GM10847 (cell line): ENCODE measurements around the gene MDFI.

Experiments used
- POLR2A ChIP-seq: IDR thresholded peaks from 2 replicates; pipeline ENCODE4 v1.6.1; 2011; ENCODE audit not compliant: insufficient read length; ENCODE audit errors: extremely low read depth

The MDFI gene

DNA sequence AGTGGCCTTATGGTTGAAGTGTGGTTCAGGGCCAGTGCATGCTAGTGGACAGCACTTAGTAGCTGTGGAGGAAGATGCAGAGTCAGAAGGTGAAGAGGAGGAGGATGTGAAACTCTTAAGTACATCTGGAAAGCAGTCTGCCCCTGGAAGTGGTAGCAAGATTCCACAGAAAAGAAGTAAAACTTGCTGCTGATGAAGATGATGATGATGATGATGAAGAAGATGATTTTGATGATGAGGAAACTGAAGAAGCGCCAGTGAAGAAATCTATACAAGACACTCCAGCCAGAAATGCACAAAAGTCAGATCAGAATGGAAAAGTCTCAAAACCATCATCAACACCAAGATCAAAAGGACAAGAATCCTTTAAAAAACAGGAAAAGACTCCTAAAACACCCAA, 28.9 kb downstream of the MDFI start:
- no peak for TF ChIP-seq POLR2A

GRCh38 chr6:41668968-41669367, 30.7 kb downstream of the MDFI start:
- no peak for TF ChIP-seq POLR2A

DNA sequence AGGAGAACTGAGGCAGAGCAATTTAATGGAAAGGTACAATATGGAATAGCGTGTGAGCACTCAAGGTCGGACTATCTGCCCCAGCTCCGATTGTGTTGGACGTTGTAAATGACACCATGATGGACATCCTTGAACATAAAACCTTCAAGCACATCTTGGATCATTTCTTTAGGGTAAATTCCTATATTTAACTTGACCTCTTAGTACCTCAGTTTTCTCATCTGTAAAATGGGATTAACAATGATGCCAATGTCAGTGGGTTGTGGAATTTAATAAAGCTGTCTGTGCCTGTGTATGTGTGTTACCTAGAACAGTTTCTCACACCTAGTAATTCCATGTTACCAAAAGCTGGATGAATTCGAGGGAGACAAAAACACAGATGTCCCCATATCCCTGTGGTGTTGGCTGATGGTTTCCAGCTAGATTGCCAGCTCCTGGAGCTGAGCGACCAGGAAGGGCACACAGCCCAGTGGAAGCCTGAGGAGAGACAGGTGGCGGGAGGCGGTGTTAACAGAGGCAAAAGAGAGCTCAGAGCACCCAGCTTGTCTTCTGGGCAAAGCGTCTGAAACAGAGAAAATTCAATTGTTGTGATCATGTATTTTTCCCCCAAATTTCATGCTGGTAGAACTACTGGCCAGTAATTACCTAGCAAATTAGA, 32.6 kb downstream of the MDFI start:
- no peak for TF ChIP-seq POLR2A

DNA sequence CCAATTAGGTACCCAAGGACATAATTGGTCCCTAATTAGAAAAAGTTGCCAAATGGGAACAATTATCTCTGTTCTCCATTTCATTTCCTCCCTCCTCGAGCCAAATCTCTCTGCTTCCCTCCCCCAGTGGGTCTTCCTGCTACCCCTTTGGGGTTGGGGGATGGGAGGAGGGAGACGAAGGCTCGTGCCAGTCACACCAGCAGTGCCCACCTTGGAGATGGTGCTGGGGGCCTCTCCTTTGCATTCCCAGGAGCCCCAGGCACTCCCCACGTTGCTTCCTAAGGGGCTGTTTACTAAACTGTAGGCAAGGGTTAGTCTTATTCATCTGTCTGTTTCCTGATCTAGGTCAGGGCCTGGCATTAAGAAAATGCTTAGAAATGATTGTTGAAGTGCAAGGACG, 33.1 kb downstream of the MDFI start:
- no peak for TF ChIP-seq POLR2A

DNA sequence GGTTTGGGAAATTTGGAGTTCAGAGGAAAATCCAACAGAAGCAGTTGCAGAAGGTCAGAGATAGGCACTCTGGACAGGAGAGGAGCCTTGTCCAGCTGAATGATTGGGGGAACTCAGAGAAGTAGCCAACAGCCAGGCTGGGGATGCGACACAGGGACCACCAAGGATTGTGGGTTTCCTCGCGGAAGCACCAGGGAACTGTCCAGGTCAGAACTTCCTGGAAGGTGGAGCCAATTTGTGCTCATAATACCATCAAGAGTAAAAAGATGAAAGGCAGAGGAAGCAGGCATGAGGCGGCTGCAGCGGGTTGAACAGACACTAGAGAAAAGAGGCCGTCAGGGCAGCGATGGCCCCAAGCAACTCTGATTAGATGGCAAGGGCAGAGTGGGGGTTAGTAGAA, 33.7 kb downstream of the MDFI start:
- no peak for TF ChIP-seq POLR2A

DNA sequence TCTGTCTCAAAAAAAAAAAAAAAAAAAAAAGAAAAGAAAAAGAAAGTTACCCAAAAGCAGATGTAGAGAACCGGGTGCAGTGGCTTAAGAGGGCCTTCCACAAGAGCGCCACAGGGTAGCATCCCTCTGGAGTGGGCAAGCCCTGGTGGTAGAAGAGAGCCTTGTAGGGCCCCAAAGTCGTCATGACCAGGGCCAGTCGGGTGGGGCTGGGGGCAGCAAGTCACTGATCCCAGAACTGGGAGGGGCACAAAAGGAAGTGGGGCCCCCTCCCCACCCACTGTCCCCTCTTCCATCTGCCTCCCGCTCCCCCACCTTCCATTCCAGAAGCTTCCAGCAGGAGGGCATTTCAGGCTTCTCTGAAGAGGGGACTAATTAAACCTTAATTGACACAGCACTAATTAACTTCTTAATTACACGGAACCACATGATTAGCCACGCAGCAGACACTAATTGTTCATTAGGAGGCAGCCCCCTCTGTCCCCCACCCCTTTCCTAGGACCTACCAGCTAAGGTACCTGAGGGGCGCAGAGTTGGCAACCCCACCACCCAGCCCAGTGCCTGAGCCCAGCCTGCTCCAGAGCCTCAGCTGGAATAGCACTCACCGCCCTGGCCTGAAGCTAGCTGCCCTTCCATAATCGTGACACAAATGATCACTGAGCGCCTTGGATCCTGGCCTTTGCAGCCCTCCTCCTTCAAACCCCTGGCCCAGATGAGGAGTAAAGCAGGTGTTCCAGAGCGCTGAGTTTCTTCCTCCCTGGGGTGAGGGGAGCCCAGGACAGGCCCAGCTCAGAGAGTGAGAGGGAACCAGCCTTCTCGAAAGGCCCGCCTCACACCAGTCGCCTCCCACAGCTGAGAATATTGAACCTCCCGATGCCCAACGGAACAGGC, 34.8 kb downstream of the MDFI start:
- no peak for TF ChIP-seq POLR2A

DNA sequence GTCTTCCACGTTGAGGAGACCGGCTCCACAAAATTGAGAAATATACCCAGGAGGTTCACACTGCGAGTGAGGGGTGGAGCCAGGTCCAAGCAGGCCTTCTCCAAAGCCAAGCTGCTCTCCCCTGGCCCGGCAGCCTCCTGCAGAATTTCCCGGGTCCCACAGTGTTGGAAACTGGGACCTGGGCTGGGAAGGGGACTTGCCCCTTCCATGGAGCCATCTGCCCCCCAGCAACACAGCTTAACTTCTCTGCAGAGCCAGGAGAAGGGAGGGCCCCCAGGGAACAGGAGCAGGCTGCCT, 35.4 kb downstream of the MDFI start:
- no peak for TF ChIP-seq POLR2A

- TF ChIP-seq POLR2A = no peak
Observed at GRCh38 chr6:41674231-41675000, 36.1 kb downstream of the MDFI start.

- no peak for TF ChIP-seq POLR2A
Observed at GRCh38 chr6:41675176-41675775, 37.0 kb downstream of the MDFI start.

GRCh38 chr6:41675992-41676391, 37.7 kb downstream of the MDFI start:
- no peak for TF ChIP-seq POLR2A

DNA sequence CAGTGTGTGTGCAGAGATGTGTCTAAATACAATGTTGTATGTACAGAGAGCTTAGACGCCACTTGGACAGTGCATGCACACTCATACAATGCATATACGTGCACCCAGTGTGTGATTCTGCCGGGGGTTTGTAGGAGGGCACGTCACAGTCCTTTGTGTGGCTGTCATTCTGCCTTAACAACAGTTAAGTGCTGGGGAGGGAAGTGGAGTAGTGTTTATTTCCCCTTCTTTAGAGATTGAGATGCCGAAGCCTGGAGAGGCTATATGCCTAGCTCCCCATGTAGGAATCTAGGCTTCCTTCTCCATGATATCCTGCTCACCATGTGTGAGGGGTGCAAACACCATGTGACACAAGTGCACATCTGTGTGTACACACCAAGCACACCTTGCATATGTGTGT, 38.2 kb downstream of the MDFI start:
- TF ChIP-seq POLR2A = no peak

DNA sequence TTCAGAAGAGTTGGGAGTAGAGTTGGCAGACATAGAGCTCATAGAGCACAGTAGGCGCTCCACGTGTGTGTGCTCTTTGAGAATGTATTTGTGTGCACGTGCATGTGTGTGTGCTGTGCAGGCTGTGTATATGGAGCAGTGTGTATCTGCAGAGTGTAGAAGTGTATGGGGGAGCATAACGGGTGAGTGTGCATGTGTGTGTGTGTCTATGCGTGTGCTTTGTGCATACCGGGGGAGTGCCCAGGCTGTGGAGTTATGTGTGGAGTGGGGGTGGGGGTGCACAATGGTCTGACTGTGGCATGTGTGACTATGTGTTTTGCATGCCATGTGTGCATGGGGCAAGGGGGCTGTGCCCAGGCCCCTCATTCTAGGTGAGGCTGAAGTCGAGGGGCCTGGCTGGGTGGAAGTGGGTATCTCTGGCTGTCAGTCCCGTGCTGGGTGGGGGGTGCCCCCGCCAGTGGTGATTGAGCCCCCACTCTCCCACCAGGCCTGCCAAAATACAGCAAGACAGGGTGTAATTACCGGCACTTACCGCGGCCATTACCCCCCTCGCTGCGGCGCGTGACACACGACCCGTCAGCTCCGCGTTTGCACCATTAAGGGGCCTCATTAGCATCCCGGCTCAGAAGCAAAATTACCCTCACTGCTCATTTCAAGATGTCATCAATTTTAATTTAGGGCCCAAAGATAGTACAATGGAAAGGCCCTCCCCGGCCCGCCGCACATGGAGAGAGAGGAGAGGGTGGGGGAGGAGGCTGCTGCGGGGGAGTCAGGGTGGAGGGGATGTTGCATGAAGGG, 39.1 kb downstream of the MDFI start:
- no peak for TF ChIP-seq POLR2A

DNA sequence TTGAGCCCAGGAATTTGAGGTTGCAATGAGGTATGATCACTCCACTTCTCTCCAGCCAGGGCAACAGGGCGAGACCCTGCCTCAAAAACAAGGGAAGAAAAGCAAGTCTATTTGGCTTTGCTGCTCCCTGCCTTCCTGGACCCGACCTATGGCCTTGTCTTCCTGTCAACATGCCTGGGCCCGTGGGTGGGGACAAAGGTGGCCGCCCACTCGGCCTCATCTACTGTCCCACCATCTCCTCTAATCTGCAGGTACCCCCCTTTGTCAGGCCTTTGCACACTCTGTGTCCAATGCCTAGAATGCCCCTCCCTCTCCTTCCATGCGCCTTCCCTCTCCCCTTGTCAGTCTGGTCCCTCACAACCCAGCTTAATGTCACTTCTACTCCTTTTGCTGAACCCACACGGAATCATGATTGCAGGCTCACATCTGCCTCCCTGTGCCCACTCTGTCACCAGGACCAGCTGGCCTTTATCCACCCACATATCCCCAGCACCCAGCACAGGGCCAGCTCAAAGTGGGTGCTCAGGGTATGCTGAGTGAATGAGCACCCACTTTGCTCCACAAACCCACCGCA, 40.3 kb downstream of the MDFI start:
- no peak for TF ChIP-seq POLR2A

GRCh38 chr6:41679696-41680095, 41.4 kb downstream of the MDFI start:
- no peak for TF ChIP-seq POLR2A

DNA sequence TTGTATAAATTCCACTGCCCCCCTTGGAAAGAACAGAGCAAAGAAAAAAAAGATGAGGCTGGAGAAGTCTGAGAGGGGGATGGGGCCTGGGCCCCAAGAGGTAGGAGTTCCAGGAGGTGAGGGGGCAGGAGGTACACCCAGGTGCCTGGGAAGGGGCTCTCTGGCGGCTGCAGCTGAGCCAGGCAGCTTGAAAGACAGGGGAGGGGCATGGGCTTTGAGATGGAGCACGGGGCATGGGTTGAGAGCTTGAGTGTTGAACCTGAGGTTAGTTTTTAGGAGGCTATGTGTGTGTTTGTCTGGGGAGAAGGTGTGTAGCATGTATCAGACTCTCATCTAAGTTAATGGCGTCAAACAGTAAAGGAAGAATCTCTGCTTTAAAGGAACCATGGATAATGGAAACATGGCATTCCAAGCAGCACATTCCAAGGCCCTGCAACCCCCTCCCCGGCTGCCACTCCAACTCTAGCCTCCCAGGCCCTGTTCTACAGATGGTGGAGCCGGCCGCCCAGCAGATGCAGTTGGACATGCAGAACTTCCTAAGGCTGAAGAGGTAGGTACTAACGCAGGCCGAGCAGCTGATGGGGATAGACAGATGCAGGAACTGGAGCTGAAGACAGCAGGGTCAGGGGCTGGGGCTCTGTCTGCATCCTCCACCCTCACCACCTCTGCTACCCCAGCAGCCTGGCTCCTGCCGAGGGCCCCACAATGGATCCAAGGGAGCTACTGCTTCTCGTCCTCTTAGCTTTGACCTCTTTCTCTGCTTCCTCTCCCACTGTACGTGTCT, 42.1 kb downstream of the MDFI start:
- TF ChIP-seq POLR2A = no peak
